A549 treated with dexamethasone at 1 μM for 4 hours (cell line): ENCODE measurements around the gene RXFP2. TPM values are rescaled to one million over a fixed set of nuclear protein-coding genes. Genes with fewer than 3 reads are reported as not detected.

ENCODE experiments used
- total RNA-seq: library from RNA; stranded (reverse); fragments of 200-300 nt; extraction: Qiagen RNA extraction; gene quantifications from 5 replicates; pipeline ENCODE4 v1.2.3, GENCODE V29; 2022

RXFP2 gene
- not detected in 5 replicates for total RNA-seq

DNA sequence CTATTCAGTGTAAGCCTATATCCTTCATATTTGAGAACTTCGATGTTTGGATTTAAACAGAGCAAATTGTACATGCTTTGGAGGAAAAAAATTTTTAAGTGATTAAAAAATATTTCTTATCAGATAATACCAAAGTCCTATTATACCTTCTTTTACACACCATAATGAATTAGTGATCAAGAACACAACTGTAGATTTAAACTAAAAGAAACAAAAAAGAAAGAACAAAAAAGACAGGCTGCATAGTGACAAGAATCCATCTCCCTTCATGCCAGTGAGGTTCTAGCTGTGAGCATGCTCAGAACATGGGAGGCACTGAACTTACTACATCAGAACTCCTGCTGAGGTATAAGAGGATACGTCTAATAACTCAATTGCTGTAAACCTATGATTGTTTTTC lies at the start of gene RXFP2:
RXFP2 (plus strand) TSS at position 301 of the 400 bp plus-strand sequence; CDS start at position 388, 87 bp downstream.

